Ishikawa (cell line): Measurements from ENCODE around the gene GRHPR.

Experiments
- CEBPB ChIP-seq: IDR thresholded peaks from 2 replicates; pipeline ENCODE4 v1.6.1; 2012
- CREB1 ChIP-seq: IDR thresholded peaks from 2 replicates; pipeline ENCODE4 v1.6.1; 2012; ENCODE audit warnings: low read depth
- EGR1 ChIP-seq: IDR thresholded peaks from 2 replicates; pipeline ENCODE4 v1.6.1; 2012
- EP300 ChIP-seq: IDR thresholded peaks from 2 replicates; pipeline ENCODE4 v1.6.1; 2012; ENCODE audit warnings: borderline replicate concordance
- FOXM1 ChIP-seq: IDR thresholded peaks from 2 replicates; pipeline ENCODE4 v1.6.1; 2012; ENCODE audit warnings: low read depth, borderline replicate concordance
- MAX ChIP-seq: IDR thresholded peaks from 2 replicates; pipeline ENCODE4 v1.6.1; 2012
- NFIC ChIP-seq: IDR thresholded peaks from 2 replicates; pipeline ENCODE4 v1.6.1; 2012
- RAD21 ChIP-seq: IDR thresholded peaks from 2 replicates; pipeline ENCODE4 v1.6.1; 2012; ENCODE audit warnings: low read depth
- REST ChIP-seq: IDR thresholded peaks from 2 replicates; pipeline ENCODE4 v1.6.1; 2012; ENCODE audit warnings: low read depth, mild to moderate bottlenecking
- TAF1 ChIP-seq: IDR thresholded peaks from 2 replicates; pipeline ENCODE4 v1.6.1; 2012; ENCODE audit warnings: low read depth, mild to moderate bottlenecking
- TCF12 ChIP-seq: IDR thresholded peaks from 2 replicates; pipeline ENCODE4 v1.6.1; 2012; ENCODE audit warnings: low read depth
- TEAD4 ChIP-seq: IDR thresholded peaks from 2 replicates; pipeline ENCODE4 v1.6.1; 2012
- USF1 ChIP-seq: IDR thresholded peaks from 2 replicates; pipeline ENCODE4 v1.6.1; 2012
- YY1 ChIP-seq: IDR thresholded peaks from 2 replicates; pipeline ENCODE4 v1.6.1; 2012; ENCODE audit warnings: low read depth
- ZBTB7A ChIP-seq: IDR thresholded peaks from 2 replicates; pipeline ENCODE4 v1.6.1; 2012; ENCODE audit warnings: low read depth

GRHPR gene

GRCh38 chr9:37398464-37399025, 24.0 kb upstream of the GRHPR start:
- TF ChIP-seq YY1, result no peak
- TF ChIP-seq NFIC, result no peak
- no peak for TF ChIP-seq CREB1
- no peak for TF ChIP-seq ZBTB7A
- no peak for TF ChIP-seq USF1
- TF ChIP-seq CEBPB, result no peak
- TF ChIP-seq EP300, result no peak
- no peak for TF ChIP-seq TAF1
- no peak for TF ChIP-seq MAX
- TF ChIP-seq FOXM1, result no peak
- TF ChIP-seq REST, result no peak
- no peak for TF ChIP-seq RAD21
- TF ChIP-seq TCF12, result no peak
- no peak for TF ChIP-seq TEAD4
- no peak for TF ChIP-seq EGR1

GRCh38 chr9:37399336-37399735, 23.2 kb upstream of the GRHPR start:
- no peak for TF ChIP-seq NFIC
- TF ChIP-seq TEAD4, result no peak
- no peak for TF ChIP-seq RAD21
- no peak for TF ChIP-seq TAF1
- no peak for TF ChIP-seq EP300
- no peak for TF ChIP-seq CEBPB
- TF ChIP-seq ZBTB7A, result no peak

GRCh38 chr9:37404590-37404989, 17.9 kb upstream of the GRHPR start:
- TF ChIP-seq CREB1, result no peak
- no peak for TF ChIP-seq ZBTB7A
- no peak for TF ChIP-seq RAD21
- TF ChIP-seq MAX, result no peak
- TF ChIP-seq EP300, result no peak
- TF ChIP-seq TEAD4, result no peak
- TF ChIP-seq USF1, result no peak
- no peak for TF ChIP-seq CEBPB
- TF ChIP-seq NFIC, result no peak
- TF ChIP-seq REST, result no peak

GRCh38 chr9:37405350-37405749, 17.1 kb upstream of the GRHPR start:
- TF ChIP-seq YY1 (no peak), RAD21 (no peak), TCF12 (no peak), USF1 (no peak), FOXM1 (no peak), ZBTB7A (no peak), EP300 (no peak), MAX (no peak), EGR1 (no peak), TAF1 (no peak), CEBPB (no peak), NFIC (no peak), CREB1 (no peak), TEAD4 (no peak), REST (no peak)
